GM21737 (cell line): ENCODE results near the gene XIST.
"Not testable (repeated sequence)": the region's sequence is repeated elsewhere in the genome, so short reads cannot be mapped to it uniquely, and the experiment has no call there.

ENCODE experiments used
- ATAC-seq: cut with Tn5 transposase; IDR thresholded peaks from one replicate; pipeline ENCODE4 v1.9.1; 2021; ENCODE audit warnings: mild to moderate bottlenecking, moderate library complexity; ENCODE audit not compliant: unreplicated experiment

The XIST gene

DNA sequence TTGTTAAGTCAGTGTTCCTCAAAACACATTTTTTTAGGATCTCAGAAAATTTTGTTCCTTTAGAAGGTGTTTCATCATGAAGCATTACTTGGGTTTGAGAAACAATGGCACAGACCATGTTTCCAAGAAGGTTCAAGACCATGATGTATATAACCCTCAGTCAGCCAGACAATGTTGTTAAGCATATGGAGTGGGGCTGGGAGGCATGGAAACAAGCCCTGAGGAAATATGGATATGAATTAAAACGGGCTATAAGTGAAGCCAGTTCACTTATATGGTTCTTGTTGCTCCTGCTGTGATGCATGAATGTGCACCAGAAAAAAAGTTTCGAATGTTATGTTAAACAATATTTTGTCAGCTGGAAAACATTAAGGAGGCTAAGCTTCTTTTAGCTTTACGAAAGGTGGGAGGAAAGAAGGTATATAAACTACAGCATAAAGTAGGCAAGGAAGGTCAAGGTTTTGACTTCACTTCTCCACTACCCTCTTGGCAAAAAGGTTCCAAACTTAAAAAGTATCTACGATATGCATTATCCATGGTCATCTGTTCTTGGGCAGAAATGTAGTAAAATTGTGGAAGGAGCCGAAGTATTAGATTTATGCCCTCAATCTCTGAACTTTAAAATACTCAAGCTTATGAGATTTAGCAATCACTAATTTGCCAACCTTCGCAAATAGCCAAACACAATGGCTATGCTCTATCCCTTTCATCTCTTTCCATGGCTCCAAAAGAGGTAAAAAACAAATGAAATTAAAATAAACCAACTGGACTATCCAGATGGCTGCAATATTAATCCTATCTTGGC lies 12.2 kb downstream of the XIST start:
- no peak for ATAC-seq

DNA sequence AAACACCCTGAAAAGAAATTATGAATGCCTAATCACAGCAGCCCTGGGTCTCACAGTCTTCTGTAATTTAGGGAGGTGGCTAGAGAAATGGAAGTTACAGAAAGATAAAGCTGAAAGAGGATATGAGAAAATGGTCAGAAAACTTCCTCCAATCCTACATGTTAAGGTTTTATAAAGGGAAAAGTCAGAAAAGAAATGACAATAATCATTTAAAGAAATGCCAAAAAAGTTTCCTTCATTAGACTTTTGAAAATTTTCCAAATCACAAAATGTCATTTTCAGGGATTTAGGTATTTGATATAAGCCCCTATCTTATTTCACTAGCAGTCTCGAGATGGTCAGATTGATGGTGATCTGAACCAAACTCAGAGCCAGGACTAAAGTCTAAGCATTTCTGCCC lies 13.4 kb downstream of the XIST start:
- ATAC-seq, result no peak

- no peak for ATAC-seq
These were observed 14.4 kb downstream of the XIST start for GRCh38 chrX:73838123-73838522.

GRCh38 chrX:73836956-73837477 lies 15.5 kb downstream of the XIST start:
- ATAC-seq, result no peak

- ATAC-seq, result no peak
These were observed 18.3 kb downstream of the XIST start for GRCh38 chrX:73834219-73834618.

DNA sequence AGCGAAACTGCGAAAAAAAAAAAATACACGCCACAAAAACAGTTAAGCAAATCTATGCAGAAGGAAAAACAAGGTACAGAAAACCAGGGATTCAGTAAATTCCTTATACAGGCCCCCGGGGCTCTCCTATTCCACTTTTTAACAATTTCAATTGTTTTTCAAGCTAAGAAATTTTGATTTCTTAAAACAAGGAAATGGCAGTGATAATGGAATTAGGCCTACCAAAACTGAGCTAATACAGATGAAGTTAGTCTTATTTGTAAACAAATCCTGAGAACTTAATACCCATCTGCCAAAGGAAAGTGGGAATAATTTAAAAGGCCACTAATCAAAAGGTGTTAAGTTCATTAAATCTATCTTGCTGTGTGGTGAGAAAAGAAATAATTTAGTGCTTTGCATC lies 20.2 kb downstream of the XIST start:
- ATAC-seq, result no peak

- no peak for ATAC-seq
These were observed 21.0 kb downstream of the XIST start for GRCh38 chrX:73831500-73831899.

GRCh38 chrX:73830489-73831414 lies 21.8 kb downstream of the XIST start:
- no peak for ATAC-seq

DNA sequence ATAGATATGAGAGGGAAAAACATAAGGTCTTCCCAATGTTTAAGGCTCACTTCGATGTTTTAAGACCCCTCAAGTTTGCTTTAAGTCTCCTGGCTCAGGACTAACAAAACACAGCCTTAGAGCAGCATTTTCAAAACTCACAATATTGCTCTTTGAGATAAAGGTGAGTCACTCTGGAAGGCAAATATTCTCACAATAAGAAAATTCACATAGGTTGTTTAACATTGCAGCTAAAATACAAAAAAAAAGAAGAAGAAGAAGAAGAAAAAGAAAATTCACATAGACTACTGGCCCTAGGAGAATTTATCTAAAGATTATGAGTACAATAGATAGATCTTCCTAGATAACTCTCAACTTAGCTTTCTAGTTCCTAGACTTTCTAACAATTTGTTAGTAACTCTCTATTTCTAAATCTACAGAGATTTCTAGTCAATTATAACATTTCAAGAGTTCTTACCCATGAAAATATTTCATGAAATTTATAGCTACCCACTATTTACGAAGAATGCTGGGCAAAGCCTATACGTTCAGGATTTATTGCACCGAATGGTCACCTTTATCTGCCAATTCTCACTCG lies 22.5 kb downstream of the XIST start:
- ATAC-seq, result no peak

- ATAC-seq, result no peak
These were observed 24.3 kb downstream of the XIST start for GRCh38 chrX:73828080-73828720.

DNA sequence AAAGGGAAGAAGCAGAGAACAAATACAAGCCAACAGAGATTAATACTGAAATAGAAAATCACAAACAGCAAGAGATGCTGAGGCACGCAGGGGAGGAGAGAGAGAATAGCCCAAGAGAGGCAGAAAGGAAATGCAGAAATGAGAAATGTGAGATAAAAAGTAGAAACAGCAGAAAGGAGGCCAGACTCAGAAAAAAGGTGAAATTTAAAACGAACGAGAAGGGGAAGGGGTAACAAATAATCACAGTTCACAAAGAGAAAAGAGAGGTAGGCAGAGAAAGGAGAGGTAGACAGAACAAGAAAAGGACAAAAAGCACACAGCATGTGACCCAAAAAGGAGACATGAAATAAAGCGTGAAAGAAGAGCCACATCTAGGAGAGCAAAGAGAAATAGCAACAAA lies 25.1 kb downstream of the XIST start:
- ATAC-seq, result no peak

DNA sequence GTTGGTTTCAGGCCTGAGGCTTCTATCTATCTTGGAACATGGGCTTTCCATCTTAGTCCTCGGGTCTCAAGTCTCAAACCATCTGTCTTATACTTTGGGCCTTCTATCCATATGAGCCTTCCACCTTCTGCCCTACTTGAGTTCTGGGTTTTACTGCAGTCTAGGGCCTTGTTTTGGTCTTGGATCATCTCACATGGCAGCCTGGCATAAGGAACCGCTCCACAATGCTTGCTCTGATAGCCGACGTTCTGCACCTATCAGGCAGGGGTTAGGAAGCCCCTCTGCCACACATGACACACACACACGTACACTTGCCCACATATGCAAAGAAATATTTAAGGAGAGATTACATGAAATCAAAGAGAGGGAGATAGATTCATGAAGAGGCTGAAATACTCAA lies 25.5 kb downstream of the XIST start:
- no peak for ATAC-seq

GRCh38 chrX:73825569-73825968 lies 26.9 kb downstream of the XIST start:
- ATAC-seq, result no peak

DNA sequence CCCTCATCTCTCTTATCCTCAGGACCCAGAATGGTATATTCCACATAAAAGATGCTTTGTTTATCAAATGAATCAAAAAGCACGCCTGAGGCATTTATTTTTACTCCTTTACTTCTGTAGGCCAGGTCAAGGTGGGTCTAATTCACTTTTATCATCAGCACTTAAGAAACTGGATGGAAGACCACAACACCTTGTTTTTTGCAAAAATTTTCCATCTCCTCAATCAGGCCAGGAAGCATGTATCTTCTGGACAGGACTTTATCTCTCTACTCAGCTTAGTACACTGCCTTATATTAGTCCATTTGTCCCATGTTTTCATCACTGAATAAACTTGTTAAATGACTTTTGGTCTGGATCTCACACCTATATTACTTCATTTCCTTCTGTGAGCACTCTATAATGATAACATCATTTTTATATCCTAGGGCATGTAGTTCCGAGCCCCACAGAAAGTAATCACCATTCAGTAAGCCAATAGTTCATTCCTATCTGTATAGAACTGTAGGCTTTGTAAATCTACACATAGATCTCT lies 29.0 kb downstream of the XIST start:
- no peak for ATAC-seq

- ATAC-seq, result no peak
These were observed 29.7 kb downstream of the XIST start for GRCh38 chrX:73822775-73823174.

DNA sequence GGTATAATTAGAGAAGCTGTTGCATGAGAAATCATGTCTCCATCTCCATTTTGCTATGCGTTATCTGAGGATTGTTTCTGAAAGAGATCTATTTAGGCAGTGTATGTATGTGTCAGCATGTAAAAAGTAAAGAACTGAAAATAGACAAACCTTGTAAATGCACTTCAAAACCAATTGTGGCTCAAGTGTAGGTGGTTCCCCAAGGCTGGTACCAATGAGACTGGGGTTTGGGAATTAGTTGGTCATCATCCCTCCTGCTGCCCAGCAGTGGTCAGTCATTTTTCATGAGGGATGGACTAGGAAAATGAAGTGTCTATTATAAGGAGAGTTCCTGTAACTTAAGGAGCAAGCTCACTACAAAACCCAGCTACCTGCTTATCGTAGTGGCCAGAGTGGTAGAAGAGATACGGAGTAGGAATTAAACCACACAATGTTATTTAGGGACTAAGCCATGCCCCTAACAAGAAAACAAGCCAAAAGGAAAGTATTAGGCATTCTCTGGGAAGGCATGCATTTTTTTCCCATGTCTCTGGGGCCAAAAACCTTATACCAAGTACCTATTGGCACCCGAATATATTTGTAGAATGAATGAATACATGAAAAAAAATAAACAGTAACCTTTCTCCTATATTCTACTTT lies 30.5 kb downstream of the XIST start:
- ATAC-seq, result no peak

DNA sequence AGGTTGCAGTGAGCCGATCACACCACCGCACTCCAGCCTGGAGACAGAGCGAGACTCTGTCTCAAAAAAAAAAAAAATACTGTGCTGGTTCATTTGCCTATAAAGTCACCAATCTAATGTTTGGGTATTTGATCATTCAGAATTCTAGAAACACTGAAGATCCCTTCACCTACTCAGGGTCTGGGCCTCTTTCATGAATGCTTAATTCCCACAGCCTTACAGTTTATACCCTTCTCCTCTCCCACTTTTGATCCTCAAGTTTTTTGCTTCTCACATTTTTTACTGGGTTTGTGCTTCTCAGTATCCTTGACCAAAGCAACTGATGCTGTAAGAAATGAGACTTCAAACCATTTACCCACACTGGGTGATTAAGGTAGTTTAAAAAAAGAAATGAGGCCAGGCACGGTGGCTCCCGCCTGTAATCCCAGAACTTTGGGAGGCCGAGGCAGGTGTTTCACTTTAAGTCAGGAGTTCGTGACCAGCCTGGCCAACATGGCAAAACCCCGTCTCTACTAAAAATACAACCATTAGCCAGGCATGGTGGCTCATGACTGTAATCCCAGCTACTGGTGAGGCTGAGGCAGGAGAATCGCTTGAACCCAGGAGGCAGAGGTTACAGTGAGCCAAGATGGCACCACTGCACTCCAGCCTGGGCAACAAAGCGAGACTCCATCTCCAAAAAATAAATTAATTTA lies 32.5 kb downstream of the XIST start:
- not testable (repeated sequence) for ATAC-seq

- no peak for ATAC-seq
These were observed 34.1 kb downstream of the XIST start for GRCh38 chrX:73818200-73819116.
